GM12873 (cell line): ENCODE results near the gene FBXO8.

Source experiments
- TF ChIP-seq, protein P1 (sequence below): IDR thresholded peaks from 2 replicates; pipeline ENCODE4 v1.5.1; 2012; ENCODE audit warnings: low read depth, mild to moderate bottlenecking, moderate library complexity, low read length, control low read depth; ENCODE audit not compliant: insufficient read depth; ENCODE audit errors: missing control alignments

FBXO8 gene

DNA sequence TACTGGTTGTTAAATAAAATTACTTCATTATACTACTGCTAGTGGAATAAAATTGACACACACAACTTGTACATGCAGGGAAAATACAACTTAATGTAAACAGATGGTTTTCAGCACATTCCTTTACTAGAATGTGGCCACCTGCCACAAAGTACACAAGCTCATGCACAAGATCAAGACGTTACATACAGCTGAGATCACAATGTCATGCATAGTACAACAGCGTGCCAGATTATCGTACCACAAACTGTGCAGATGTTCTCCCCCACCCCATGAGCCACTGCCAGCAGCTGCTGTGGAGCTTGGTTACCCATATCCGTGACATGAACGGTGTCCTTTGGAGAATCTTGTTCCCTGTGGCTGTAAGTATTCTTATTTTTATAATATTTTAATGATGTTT lies 27.7 kb downstream of the FBXO8 start:
- TF ChIP-seq, protein P1, sequence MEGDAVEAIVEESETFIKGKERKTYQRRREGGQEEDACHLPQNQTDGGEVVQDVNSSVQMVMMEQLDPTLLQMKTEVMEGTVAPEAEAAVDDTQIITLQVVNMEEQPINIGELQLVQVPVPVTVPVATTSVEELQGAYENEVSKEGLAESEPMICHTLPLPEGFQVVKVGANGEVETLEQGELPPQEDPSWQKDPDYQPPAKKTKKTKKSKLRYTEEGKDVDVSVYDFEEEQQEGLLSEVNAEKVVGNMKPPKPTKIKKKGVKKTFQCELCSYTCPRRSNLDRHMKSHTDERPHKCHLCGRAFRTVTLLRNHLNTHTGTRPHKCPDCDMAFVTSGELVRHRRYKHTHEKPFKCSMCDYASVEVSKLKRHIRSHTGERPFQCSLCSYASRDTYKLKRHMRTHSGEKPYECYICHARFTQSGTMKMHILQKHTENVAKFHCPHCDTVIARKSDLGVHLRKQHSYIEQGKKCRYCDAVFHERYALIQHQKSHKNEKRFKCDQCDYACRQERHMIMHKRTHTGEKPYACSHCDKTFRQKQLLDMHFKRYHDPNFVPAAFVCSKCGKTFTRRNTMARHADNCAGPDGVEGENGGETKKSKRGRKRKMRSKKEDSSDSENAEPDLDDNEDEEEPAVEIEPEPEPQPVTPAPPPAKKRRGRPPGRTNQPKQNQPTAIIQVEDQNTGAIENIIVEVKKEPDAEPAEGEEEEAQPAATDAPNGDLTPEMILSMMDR: no peak

DNA sequence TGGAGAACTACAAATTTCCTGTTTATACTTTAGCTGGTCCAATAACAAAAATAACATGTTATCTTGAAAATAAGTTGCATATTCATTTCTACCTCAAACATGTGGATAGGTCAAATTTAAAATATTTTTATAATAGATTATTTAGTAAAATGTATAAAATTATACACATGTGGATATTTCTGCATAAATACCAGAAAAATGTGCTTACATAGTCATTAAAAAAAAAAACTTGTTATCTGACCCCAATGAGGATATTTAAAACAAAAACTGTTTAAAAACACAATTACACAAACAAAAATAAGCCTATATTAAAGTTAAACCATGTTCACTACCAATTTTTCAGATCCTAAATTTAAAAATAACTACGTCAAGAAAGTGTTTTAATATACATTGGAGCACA lies 28.1 kb downstream of the FBXO8 start:
- TF ChIP-seq, protein P1: no peak

DNA sequence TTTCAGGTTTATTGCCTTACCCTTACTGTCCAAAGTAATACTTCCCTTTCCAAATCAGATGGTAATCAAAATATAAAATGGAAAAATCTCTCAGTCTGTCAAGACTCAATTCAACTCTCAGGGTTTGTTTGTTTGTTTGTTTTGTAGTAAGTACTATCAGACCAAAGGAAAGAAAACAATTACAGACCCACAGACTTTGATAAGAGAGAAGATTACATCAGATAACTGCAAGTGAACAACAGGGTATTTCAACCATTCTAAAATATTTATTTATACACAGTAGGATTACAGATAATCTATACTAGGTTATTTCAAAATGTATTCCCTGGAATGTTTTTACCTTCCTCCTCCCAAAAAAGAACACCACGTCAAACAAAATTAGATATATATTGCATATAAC lies 28.9 kb downstream of the FBXO8 start:
- TF ChIP-seq, protein P1: no peak

DNA sequence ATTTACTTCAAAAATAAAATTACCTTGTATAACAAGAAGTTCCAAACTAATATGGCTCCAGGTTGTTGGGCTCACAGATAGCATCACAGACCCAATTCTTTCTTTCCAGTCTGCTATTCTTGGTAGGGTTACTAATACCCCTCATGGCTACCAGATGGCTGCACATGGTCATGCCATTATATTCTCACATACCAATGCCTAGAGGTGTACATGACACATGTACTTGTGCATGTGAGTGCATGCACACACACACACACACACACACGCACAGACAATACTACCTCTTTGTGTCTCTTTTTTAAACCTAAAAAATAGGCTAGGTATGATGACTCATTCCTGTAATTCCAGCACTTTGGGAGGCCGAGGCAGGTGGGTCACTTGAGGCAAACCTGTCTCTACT lies 31.1 kb downstream of the FBXO8 start:
- TF ChIP-seq, protein P1: no peak

- TF ChIP-seq, protein P1: no peak
Observed at GRCh38 chr4:174248407-174248806, 35.1 kb downstream of the FBXO8 start.

DNA sequence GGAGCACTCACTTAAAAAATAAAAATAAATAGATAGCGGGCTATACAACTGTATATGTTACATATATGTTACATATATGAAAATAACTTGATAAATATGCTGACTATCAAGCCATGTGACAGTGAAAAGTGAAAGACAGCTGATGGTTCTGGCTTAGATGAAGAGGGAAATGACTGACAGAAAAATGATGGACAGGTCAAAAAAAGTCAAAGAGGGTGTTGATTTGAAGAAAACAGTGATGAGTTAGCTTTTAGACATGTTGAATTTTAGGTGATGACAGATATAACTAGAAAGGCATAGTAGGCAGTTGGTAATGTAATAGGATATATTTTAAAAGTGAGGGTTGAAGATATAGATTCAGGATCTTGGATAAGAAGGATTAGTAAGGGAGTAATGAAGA lies 37.8 kb downstream of the FBXO8 start:
- TF ChIP-seq, protein P1: no peak

DNA sequence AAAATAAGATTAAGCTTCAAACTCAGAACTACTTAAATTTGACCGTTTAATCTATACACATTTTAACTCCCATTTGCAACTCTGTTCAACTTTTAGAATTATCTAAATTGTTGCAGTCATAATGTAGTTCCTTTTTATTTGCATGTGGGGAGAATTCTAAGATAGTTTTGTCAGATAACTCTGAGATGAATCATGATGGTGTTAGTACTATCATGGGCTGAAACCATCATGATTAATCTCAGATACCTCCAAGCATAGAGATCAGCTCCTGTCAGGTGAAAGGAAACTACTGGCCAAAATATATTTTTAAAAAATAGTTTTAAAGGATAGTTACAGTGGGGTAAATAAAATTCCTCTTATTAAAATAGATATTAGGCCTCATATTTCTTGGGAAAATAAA lies 39.0 kb downstream of the FBXO8 start:
- TF ChIP-seq, protein P1: no peak

DNA sequence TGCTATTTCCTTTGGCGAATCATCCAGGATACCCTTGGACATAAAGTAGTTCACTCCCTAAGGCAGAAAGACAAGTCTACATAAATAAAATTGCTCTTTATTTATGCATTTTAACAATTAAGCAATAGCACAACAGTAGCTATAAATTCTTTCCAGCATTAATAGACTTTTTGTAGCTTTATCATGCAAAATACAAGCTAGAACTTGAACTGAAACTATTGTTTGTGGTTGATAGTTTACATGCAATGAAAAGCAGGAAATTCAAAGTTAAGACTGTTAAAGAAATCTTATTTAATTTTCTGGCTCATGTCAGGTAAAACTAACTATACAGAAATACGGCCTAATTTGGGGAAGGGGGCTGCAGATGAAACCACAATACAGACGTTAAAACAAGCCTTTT lies 42.3 kb downstream of the FBXO8 start:
- TF ChIP-seq, protein P1: no peak
